Uterus (tissue), 4 donors: ENCODE results near the gene LAMP5. TPM values are rescaled to one million over a fixed set of nuclear protein-coding genes. Genes with fewer than 3 reads are reported as not detected.

Experiments
- DNase-seq, 2 donors: peaks; one replicate each; pipeline ENCODE4 v3.0.0-alpha.2; 2019 to 2020
- H3K27ac ChIP-seq, 2 donors: fragments of 200-600 bp; sonication (generic); 1 replicate in 1 of 2; 2 replicates in 1 of 2; pipeline ENCODE4 v1.5.1; 2016 to 2018
- H3K27me3 ChIP-seq, 2 donors: fragments of 200-600 bp; sonication (generic); one replicate each; pipeline ENCODE4 v1.5.1; 2018 to 2019; ENCODE audit warnings: control low read depth in 1 of 2
- H3K36me3 ChIP-seq, 2 donors: fragments of 200-600 bp; sonication (generic); one replicate each; pipeline ENCODE4 v1.5.1; 2019; ENCODE audit warnings: control low read depth in 1 of 2
- H3K4me1 ChIP-seq, 2 donors: fragments of 200-600 bp; sonication (generic); one replicate each; pipeline ENCODE4 v1.5.1; 2018 to 2019; ENCODE audit warnings: control low read depth in 1 of 2
- H3K4me3 ChIP-seq, 2 donors: fragments of 200-600 bp; sonication (generic); 1 replicate in 1 of 2; 2 replicates in 1 of 2; pipeline ENCODE4 v1.5.1; 2018 to 2019; ENCODE audit warnings: mild to moderate bottlenecking in 1 of 2
- H3K9me3 ChIP-seq, 2 donors: fragments of 200-600 bp; sonication (generic); one replicate each; pipeline ENCODE4 v1.5.1; 2019; ENCODE audit warnings: control low read depth in 1 of 2
- POLR2A ChIP-seq, 2 donors: fragments of 450-650 bp; IDR thresholded peaks; one replicate each; pipeline ENCODE4 v1.6.1; 2016; ENCODE audit warnings: antibody characterized with exemption in 2 of 2, mild to moderate bottlenecking in 1 of 2, moderate library complexity in 1 of 2
- intact Hi-C: fragments of 100-400 bp; cut with DNase I; formaldehyde crosslinking; loops from one replicate; pipeline ENCODE4 v1.15.1; 2023; ENCODE audit warnings: low total_unique reads
- total RNA-seq, 4 donors: library from RNA; depleted of rRNA in 3 of 4; stranded (reverse); fragments of >200 nt in 3 of 4; gene quantifications; one replicate each; pipeline versions ENCODE4 v1.1.0 to v1.2.4, GENCODE V29; 2014 to 2023
- TF ChIP-seq, protein P1 (sequence below), 4 experiments: fragments of 200-600 bp in 2 of 4; fragments of 450-650 bp in 2 of 4; sonication (generic) in 2 of 4; IDR thresholded peaks; one replicate each; pipeline ENCODE4 v1.5.1; 2016 to 2019; ENCODE audit warnings: antibody characterized with exemption in 4 of 4, mild to moderate bottlenecking in 2 of 4, moderate library complexity in 1 of 4
- donor health status: DM: yes; HTN: yes; CAD: no.

Gene LAMP5
- total RNA-seq, 4 donors from 2014 or later = 0.43 to 6.8 TPM; not detected in 2

DNA sequence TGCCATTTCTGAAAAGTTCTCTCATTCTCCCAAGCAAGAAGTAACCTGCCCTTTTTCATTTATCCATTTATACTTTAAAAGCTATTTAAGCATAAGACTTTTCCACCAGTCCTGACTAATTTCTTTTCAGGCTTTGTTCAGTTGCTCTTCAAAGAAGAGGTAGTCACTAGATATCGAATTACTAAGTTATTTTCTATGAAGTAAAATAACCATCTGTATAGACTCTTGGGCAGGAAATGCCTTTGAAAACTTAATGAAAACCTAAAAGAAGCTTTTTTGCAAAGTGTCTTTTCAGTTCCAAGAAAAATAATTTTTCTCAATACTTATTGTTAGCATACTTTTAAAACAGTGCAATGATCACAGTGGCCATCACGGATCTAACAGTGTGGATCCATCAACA lies 31.3 kb upstream of the LAMP5 start:
- no peak for DNase-seq
- intact Hi-C loops = no loop called here
- Histone ChIP-seq H3K27me3 (no peaks in the 10 kb centered on the region), H3K27ac (no peak overlapping the region), H3K36me3 (no peaks in the 10 kb centered on the region), H3K4me1 (no peaks in the 10 kb centered on the region), H3K9me3 (no peaks in the 10 kb centered on the region), H3K4me3 (no peak overlapping the region)
- no peak for TF ChIP-seq POLR2A (IDR thresholded peaks at IDR 0.05)
- TF ChIP-seq, protein P1, sequence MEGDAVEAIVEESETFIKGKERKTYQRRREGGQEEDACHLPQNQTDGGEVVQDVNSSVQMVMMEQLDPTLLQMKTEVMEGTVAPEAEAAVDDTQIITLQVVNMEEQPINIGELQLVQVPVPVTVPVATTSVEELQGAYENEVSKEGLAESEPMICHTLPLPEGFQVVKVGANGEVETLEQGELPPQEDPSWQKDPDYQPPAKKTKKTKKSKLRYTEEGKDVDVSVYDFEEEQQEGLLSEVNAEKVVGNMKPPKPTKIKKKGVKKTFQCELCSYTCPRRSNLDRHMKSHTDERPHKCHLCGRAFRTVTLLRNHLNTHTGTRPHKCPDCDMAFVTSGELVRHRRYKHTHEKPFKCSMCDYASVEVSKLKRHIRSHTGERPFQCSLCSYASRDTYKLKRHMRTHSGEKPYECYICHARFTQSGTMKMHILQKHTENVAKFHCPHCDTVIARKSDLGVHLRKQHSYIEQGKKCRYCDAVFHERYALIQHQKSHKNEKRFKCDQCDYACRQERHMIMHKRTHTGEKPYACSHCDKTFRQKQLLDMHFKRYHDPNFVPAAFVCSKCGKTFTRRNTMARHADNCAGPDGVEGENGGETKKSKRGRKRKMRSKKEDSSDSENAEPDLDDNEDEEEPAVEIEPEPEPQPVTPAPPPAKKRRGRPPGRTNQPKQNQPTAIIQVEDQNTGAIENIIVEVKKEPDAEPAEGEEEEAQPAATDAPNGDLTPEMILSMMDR (IDR thresholded peaks at IDR 0.05) = no peak

DNA sequence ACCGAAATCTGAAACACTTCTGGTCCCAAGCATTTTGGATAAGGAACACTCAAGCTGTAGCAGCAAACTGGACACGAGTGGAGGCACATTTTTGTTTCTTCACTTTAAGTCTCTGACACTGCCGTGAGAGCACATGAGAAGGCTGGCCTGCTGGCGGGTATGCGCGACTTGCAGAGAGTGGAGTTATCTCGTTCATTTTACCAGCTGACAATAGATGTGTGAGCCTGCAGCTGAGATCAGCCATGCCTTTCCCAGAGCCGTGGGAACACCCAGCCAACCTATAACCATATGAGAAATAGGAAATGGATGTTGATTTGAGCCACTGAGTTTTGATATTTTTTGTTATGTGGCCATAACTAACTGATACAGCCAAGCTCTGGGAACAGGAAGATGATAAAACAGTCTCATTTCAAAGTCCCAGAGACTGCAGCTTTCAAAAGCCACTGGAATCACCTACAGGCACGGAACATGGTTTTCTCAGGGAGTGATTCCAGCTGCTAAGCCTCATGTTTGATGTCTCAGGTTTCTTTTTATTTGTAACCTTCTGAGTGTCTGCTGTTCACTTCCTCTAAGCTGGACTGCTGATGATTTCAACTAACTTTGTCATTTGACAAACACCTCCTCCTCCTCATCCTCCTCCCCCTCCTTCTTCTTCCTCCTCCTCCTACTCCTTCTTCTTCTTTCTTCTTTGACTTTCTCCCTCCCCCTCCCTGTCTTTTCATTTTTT lies 28.6 kb upstream of the LAMP5 start:
- intact Hi-C loops = no loop called here
- no peak for DNase-seq
- Histone ChIP-seq H3K4me3 (no peak overlapping the region), H3K27ac (no peak overlapping the region), H3K4me1 (no peaks in the 10 kb centered on the region), H3K9me3 (no peaks in the 10 kb centered on the region), H3K36me3 (no peaks in the 10 kb centered on the region), H3K27me3 (no peaks in the 10 kb centered on the region)
- TF ChIP-seq, protein P1 (IDR thresholded peaks at IDR 0.05) = no peak
- TF ChIP-seq POLR2A (IDR thresholded peaks at IDR 0.05) = no peak

DNA sequence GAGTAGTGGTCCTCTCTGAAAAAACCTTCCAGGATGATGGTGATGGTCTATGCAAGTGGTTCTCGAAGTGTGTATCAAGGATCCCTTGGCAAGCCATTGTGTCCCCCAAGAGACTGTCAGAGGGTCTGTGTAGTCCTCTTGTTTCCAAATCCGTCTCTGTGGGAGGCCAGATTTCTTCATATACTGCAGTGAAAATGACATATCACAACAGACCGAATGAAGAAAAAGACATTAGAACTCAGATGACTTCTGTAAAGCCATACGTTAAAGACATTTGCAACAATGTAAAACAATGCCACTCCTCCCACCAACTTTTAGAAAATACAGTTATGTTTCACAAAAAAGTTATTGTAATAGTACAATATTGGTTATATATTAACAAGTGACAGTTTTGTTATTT lies 27.2 kb upstream of the LAMP5 start:
- no peak overlapping the region for H3K4me3 ChIP-seq
- H3K9me3 ChIP-seq = no peaks in the 10 kb centered on the region
- no peaks in the 10 kb centered on the region for H3K4me1 ChIP-seq
- DNase-seq = no peak
- no peaks in the 10 kb centered on the region for H3K27me3 ChIP-seq
- no peak overlapping the region for H3K27ac ChIP-seq
- no peak for TF ChIP-seq POLR2A (IDR thresholded peaks at IDR 0.05)
- TF ChIP-seq, protein P1 (IDR thresholded peaks at IDR 0.05) = no peak
- H3K36me3 ChIP-seq = no peaks in the 10 kb centered on the region
- intact Hi-C loops = no loop called here

DNA sequence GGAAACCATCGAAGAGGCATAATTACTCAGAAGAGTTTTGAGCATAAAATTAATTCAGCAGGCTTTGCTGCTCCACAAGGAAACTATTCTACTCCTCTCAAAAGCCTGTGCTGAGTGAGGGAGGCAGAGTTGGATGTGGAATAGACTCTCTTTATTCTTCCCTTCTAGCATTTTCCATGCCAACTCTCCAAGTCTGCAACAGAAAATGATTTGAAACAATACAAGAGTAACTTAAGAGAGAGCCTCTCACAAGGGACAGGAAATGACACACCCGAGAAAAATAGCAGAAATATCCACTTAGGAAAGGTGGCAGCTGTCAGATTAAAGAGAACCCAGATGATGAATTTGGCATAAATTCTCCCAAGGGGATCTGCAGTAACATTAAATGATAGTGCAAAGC lies 26.3 kb upstream of the LAMP5 start:
- no peak for TF ChIP-seq POLR2A (IDR thresholded peaks at IDR 0.05)
- TF ChIP-seq, protein P1 (IDR thresholded peaks at IDR 0.05) = no peak
- H3K9me3 ChIP-seq = no peaks in the 10 kb centered on the region
- no peak overlapping the region for H3K4me3 ChIP-seq
- H3K27me3 ChIP-seq = no peaks in the 10 kb centered on the region
- no peaks in the 10 kb centered on the region for H3K36me3 ChIP-seq
- intact Hi-C loops = no loop called here
- H3K4me1 ChIP-seq = no peaks in the 10 kb centered on the region
- H3K27ac ChIP-seq = no peak overlapping the region
- DNase-seq = no peak

DNA sequence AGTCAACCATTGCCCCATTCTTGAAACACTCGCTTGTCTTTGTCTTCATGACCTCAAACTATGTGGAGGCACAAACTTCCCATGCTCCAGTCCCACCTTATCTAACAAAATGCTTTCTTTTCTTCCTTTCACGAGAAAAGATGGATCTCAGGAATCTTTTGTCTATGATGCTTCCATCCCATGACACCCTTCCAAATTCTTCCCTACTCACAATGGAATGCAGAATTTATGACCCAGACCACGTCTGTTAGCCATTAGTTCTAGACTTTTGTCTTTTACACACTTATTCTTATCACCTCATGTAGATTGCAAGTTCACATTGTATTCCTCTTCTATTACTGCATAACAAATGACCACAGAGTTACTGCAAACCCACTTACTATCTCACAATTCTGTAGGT lies 24.2 kb upstream of the LAMP5 start:
- intact Hi-C loops = no loop called here
- Histone ChIP-seq H3K9me3 (no peaks in the 10 kb centered on the region), H3K36me3 (no peaks in the 10 kb centered on the region)

More for the DNA sequence above, 24.2 kb upstream of the LAMP5 start:
- Histone ChIP-seq H3K27me3 (no peaks in the 10 kb centered on the region), H3K4me3 (no peak overlapping the region), H3K4me1 (no peaks in the 10 kb centered on the region), H3K27ac (no peak overlapping the region)
- DNase-seq = no peak
- TF ChIP-seq, protein P1 (IDR thresholded peaks at IDR 0.05) = no peak
- TF ChIP-seq POLR2A (IDR thresholded peaks at IDR 0.05) = no peak
